Epithelial cell of esophagus (primary cell): Measurements from ENCODE around the gene EXOC3.

ENCODE experiments used
- DNase-seq: peaks from one replicate; pipeline ENCODE4 v3.0.0; 2010; ENCODE audit warnings: low read depth
- H3K4me3 ChIP-seq: 2 replicates; pipeline ENCODE4 v1.5.1; 2011; ENCODE audit warnings: mild to moderate bottlenecking, low read length, control low read depth
- CTCF ChIP-seq: IDR thresholded peaks from 2 replicates; pipeline ENCODE4 v1.5.1; 2011; ENCODE audit warnings: low read depth, mild to moderate bottlenecking, low read length, control low read depth, inconsistent platforms; ENCODE audit not compliant: insufficient read depth; ENCODE audit errors: missing control alignments

EXOC3 gene

GRCh38 chr5:443239-444151 is 519 bp downstream of the EXOC3 start:
- no peak for DNase-seq
- no peak for TF ChIP-seq CTCF
- peak overlapping the region; percentile 96 for H3K4me3 ChIP-seq

- no peak for TF ChIP-seq CTCF
- peak overlapping the region; percentile 96 for H3K4me3 ChIP-seq
- DNase-seq, result no peak
These were observed 1.2 kb downstream of the EXOC3 start for GRCh38 chr5:444226-444625.

GRCh38 chr5:445591-445990 is 2.6 kb downstream of the EXOC3 start:
- no peak for TF ChIP-seq CTCF
- H3K4me3 ChIP-seq, result no peak overlapping the region
- no peak for DNase-seq

- TF ChIP-seq CTCF, result no peak
- peak; percentile 31 for DNase-seq
- no peak overlapping the region for H3K4me3 ChIP-seq
These were observed 3.3 kb downstream of the EXOC3 start for GRCh38 chr5:446066-446882.

- DNase-seq, result peak; percentile 62
- peak; percentile 63 for TF ChIP-seq CTCF
- no peak overlapping the region for H3K4me3 ChIP-seq
These were observed 3.9 kb downstream of the EXOC3 start for GRCh38 chr5:446883-447263.

- no peak for DNase-seq
- no peak overlapping the region for H3K4me3 ChIP-seq
- no peak for TF ChIP-seq CTCF
These were observed 4.5 kb downstream of the EXOC3 start for GRCh38 chr5:447501-447900.
